ENCODE measurements around the gene PLEKHG1. TPM values are rescaled to one million over a fixed set of nuclear protein-coding genes. Genes with fewer than 3 reads are reported as not detected.

PLEKHG1 gene
- total and polyA plus RNA-seq, 2 experiments from 2014 or later, result 0.89 to 2.5 TPM

DNA sequence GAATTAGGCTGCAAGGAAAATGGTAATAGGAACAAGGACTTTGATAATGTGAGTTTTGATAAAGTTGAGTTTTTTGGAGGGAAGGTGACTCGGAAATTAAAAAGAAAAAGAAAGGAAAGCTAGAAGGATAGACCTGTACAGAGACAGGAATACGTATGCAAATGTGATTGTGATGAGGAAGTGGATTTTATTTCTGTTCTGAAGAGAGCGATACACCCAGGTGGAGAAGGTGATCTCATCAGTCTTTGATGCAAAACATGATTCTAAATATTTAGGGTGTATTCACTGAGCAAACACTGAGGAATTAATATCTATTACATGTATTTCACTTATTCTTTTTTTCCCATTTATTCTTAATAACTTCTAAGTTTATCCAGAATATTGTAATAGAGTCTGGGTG, 9.2 kb upstream of the PLEKHG1 start:
- ATAC-seq, result no peak
- H4K20me1 ChIP-seq (replicated peaks; ENCODE audit: insufficient read depth), result no peaks in the 10 kb centered on the region

More for the DNA sequence above, 9.2 kb upstream of the PLEKHG1 start:
- no peak overlapping the region for H2AFZ ChIP-seq
- H3F3A ChIP-seq (replicated peaks; ENCODE audit: low read depth), result no peaks in the 10 kb centered on the region
- H3K4me3 ChIP-seq, result no peak overlapping the region
- TF ChIP-seq ZNF331 (CRISPR knock-in tag; IDR thresholded peaks at IDR 0.05; ENCODE audit: low read depth) (no peak), CREB1 (CRISPR knock-in tag; IDR thresholded peaks at IDR 0.05; ENCODE audit: low read depth) (no peak), ZNF462 (CRISPR knock-in tag; IDR thresholded peaks at IDR 0.05) (no peak), STAT1 (IDR thresholded peaks at IDR 0.05; ENCODE audit: unreplicated experiment) (no peak)
- TF ChIP-seq, protein P1, sequence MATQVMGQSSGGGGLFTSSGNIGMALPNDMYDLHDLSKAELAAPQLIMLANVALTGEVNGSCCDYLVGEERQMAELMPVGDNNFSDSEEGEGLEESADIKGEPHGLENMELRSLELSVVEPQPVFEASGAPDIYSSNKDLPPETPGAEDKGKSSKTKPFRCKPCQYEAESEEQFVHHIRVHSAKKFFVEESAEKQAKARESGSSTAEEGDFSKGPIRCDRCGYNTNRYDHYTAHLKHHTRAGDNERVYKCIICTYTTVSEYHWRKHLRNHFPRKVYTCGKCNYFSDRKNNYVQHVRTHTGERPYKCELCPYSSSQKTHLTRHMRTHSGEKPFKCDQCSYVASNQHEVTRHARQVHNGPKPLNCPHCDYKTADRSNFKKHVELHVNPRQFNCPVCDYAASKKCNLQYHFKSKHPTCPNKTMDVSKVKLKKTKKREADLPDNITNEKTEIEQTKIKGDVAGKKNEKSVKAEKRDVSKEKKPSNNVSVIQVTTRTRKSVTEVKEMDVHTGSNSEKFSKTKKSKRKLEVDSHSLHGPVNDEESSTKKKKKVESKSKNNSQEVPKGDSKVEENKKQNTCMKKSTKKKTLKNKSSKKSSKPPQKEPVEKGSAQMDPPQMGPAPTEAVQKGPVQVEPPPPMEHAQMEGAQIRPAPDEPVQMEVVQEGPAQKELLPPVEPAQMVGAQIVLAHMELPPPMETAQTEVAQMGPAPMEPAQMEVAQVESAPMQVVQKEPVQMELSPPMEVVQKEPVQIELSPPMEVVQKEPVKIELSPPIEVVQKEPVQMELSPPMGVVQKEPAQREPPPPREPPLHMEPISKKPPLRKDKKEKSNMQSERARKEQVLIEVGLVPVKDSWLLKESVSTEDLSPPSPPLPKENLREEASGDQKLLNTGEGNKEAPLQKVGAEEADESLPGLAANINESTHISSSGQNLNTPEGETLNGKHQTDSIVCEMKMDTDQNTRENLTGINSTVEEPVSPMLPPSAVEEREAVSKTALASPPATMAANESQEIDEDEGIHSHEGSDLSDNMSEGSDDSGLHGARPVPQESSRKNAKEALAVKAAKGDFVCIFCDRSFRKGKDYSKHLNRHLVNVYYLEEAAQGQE (IDR thresholded peaks at IDR 0.05; ENCODE audit: unreplicated experiment), result no peak
- H3K27ac Mint-ChIP-seq, result no peak overlapping the region
- no peaks in the 10 kb centered on the region for H3K9me2 ChIP-seq (ENCODE audit: insufficient read depth)
- H3K4me1 Mint-ChIP-seq, result peaks cover 6% of the 10 kb centered on the region; the same call in 2 of the 3 replicates
- no peak overlapping the region for H3K4me3 Mint-ChIP-seq
- no peaks in the 10 kb centered on the region for H3K36me3 Mint-ChIP-seq (ENCODE audit: low read depth)
- DNase-seq (ENCODE audit: low spot score), result no peak
- no peaks in the 10 kb centered on the region for H3K36me3 ChIP-seq (ENCODE audit: insufficient read depth)
- H3K27me3 Mint-ChIP-seq (ENCODE audit: insufficient read depth, low read depth, poor library complexity), result no peaks in the 10 kb centered on the region
- H3K4me2 ChIP-seq, result no peak overlapping the region
- no peaks in the 10 kb centered on the region for H3K9me3 Mint-ChIP-seq
- H3K4me1 ChIP-seq (ENCODE audit: insufficient read depth), result no peaks in the 10 kb centered on the region
- no peaks in the 10 kb centered on the region for H3K27me3 ChIP-seq (ENCODE audit: insufficient read depth)
- H3K79me2 ChIP-seq (replicated peaks; ENCODE audit: insufficient read depth), result no peaks in the 10 kb centered on the region
- H3K27ac ChIP-seq (ENCODE audit: low read depth), result no peak overlapping the region
